ENCODE measurements around the gene ACCSL. TPM values are rescaled to one million over a fixed set of nuclear protein-coding genes. Genes with fewer than 3 reads are reported as not detected.

The ACCSL gene
- total RNA-seq, 1 donor from 2014 or later = not detected

DNA sequence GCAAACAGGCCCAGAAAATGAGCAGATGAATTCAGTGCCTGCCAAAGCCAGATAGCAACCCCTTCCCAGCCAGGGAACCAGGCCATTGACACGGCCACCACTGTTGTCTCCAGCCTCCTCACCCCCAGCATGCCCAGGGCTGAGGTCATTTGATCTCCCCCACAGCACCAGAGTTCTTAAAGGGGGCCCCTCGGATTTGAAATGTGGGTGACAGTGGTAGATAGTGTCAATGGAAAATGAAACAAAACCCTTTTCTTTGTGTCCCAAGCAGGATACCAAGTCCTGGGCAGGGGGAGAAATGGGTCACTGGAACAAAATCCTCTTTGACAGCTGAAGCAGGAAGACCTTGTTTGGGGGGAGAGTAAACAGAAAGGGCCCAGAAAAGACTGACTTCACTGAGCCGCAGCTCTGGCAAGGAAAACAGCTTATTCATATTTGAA is 14.3 kb upstream of the ACCSL start:
- Mint-ChIP-seq H3K4me3 (no peak overlapping the region), H3K9me3 (no peaks in the 10 kb centered on the region), H3K27me3 (peaks cover 20% of the 10 kb centered on the region), H3K36me3 (no peaks in the 10 kb centered on the region), H3K27ac (no peak overlapping the region), H3K4me1 (ENCODE audit: unreplicated experiment) (peaks cover 9% of the 10 kb centered on the region)
- DNase-seq (ENCODE audit: extremely low spot score, unreplicated experiment) = peak; percentile 36
- TF ChIP-seq, protein P1, sequence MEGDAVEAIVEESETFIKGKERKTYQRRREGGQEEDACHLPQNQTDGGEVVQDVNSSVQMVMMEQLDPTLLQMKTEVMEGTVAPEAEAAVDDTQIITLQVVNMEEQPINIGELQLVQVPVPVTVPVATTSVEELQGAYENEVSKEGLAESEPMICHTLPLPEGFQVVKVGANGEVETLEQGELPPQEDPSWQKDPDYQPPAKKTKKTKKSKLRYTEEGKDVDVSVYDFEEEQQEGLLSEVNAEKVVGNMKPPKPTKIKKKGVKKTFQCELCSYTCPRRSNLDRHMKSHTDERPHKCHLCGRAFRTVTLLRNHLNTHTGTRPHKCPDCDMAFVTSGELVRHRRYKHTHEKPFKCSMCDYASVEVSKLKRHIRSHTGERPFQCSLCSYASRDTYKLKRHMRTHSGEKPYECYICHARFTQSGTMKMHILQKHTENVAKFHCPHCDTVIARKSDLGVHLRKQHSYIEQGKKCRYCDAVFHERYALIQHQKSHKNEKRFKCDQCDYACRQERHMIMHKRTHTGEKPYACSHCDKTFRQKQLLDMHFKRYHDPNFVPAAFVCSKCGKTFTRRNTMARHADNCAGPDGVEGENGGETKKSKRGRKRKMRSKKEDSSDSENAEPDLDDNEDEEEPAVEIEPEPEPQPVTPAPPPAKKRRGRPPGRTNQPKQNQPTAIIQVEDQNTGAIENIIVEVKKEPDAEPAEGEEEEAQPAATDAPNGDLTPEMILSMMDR (conservative IDR thresholded peaks at IDR 0.05) = no peak

DNA sequence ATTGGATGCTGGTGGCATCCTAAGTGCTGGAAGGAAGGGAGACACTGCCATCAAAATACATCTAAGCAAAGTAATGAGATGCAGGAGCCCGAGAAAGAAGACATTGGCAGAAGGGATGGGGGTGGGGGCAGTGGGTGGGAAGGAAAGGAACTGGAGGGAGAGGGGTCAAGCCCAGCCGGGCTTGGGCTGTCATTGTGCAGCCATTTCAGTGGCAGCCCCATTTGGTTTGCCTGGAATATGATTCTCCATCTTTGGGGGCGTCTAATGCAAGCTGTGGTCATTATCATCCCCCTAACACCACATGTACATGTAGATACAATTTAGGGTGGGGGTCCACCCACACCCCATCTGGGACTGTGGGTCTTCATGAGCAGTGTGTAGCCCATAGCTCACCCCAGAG is 13.9 kb upstream of the ACCSL start:
- peak; percentile 24 for DNase-seq (ENCODE audit: extremely low spot score, unreplicated experiment)
- Mint-ChIP-seq H3K4me3 (no peak overlapping the region), H3K27ac (no peak overlapping the region), H3K9me3 (no peaks in the 10 kb centered on the region), H3K27me3 (peaks cover 24% of the 10 kb centered on the region), H3K4me1 (ENCODE audit: unreplicated experiment) (peaks cover 9% of the 10 kb centered on the region), H3K36me3 (no peaks in the 10 kb centered on the region)
- TF ChIP-seq, protein P1 (conservative IDR thresholded peaks at IDR 0.05) = no peak

DNA sequence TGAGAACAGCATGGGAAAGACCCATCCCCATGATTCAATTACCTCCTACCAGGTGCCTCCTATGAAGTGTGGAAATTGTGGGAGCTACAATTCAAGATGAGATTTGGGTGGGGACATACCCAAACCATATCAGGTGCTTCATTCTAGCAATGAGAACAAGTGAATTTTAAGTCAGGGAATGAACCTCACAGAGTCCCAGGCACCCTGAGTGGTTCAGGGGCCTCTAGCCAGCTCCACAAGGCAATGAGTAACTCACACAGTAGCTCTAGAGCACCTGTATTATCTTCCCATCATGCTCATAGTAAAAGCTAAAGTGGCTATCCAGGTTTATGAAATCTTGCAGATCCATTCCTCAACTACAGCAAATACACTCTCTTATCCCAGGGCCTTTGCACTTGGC is 13.1 kb upstream of the ACCSL start:
- Mint-ChIP-seq H3K4me3 (no peak overlapping the region), H3K27me3 (peaks cover 30% of the 10 kb centered on the region), H3K36me3 (no peaks in the 10 kb centered on the region), H3K9me3 (no peaks in the 10 kb centered on the region), H3K4me1 (ENCODE audit: unreplicated experiment) (peaks cover 9% of the 10 kb centered on the region), H3K27ac (no peak overlapping the region)
- DNase-seq (ENCODE audit: extremely low spot score, unreplicated experiment) = peak; percentile 16
- TF ChIP-seq, protein P1 (conservative IDR thresholded peaks at IDR 0.05) = no peak

DNA sequence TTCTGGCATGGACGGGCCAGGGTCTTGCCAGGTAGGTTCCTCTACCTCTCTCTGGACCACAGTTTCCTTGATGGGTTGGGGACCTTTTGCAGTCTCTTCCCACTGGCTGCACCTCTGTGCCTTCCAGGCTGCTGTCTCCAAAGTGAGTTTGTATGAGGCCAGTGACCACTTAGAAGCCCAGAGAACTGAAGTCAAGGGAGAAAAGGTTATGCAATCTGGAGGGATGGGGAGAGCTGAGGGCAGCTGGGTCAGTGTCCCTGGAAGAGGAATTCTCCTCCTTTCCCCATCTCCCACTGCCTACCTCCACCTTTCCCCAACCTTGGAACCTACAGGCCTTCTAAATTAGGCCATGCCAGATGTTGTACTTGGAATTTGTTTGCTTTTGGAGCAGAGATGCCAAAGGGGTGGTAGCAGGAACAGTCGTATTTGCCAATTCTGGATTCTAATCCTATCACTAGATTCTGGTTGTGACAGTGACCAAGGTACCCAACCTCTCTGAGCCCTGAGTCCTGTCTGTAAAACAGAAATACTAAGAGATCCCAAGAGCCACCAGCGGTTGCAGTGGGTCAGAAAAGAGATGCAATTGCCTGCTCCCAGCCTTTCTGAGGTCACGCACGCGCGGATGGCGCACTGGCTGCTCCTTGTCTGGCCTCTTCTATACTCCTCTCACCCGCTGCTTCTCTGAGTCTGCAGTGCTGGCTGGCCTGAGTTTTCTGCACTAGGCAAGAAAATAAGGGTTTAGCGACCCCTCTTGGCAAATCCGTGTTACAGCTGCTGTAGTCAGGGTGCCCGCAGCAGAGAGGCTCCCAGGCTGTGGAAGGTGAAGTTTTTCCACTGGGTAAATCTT is 10.7 kb upstream of the ACCSL start:
- TF ChIP-seq, protein P1 (conservative IDR thresholded peaks at IDR 0.05) = peak; percentile 91
- peaks cover 36% of the 10 kb centered on the region for H3K27me3 Mint-ChIP-seq
- H3K4me1 Mint-ChIP-seq (ENCODE audit: unreplicated experiment) = no peaks in the 10 kb centered on the region
- peaks cover 3% of the 10 kb centered on the region for H3K9me3 Mint-ChIP-seq
- peak; percentile 84 for DNase-seq (ENCODE audit: extremely low spot score, unreplicated experiment)
- H3K4me3 Mint-ChIP-seq = no peak overlapping the region
- no peaks in the 10 kb centered on the region for H3K36me3 Mint-ChIP-seq
- H3K27ac Mint-ChIP-seq = no peak overlapping the region

DNA sequence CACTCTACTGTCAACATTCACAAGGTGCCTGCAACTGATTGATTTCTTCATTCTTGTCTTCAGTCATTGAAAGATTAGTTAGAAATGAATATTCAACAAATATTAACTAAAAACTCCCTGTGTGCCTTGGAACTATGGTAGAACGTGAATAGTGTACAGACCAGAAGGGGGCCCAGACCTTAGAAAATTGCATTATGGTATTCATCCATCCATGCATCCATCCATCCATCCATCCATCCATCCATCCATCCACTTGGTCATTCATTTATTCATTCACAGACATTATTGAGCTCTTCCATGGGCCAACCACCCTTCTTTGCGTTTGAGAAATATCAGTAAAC is 10.2 kb upstream of the ACCSL start:
- Mint-ChIP-seq H3K4me3 (no peak overlapping the region), H3K27me3 (peaks cover 36% of the 10 kb centered on the region), H3K27ac (no peak overlapping the region), H3K36me3 (no peaks in the 10 kb centered on the region), H3K9me3 (peaks cover 3% of the 10 kb centered on the region), H3K4me1 (ENCODE audit: unreplicated experiment) (no peaks in the 10 kb centered on the region)
- DNase-seq (ENCODE audit: extremely low spot score, unreplicated experiment) = no peak
- TF ChIP-seq, protein P1 (conservative IDR thresholded peaks at IDR 0.05) = no peak
